Brain microvascular endothelial cell (primary cell): ENCODE data around the gene NCCRP1.

Experiments used
- DNase-seq: peaks from one replicate; pipeline ENCODE4 v3.0.0-alpha.2; 2020
- H3K27ac ChIP-seq: fragments of 250-450 bp; sonication (Bioruptor Pico); 2 replicates; pipeline ENCODE4 v1.5.1; 2020; ENCODE audit warnings: mild to moderate bottlenecking, moderate library complexity
- H3K27me3 ChIP-seq: fragments of 250-450 bp; sonication (Bioruptor Pico); replicated peaks from 2 replicates; pipeline ENCODE4 v1.5.1; 2020; ENCODE audit warnings: mild to moderate bottlenecking
- H3K36me3 ChIP-seq: fragments of 250-450 bp; sonication (Bioruptor Pico); replicated peaks from 2 replicates; pipeline ENCODE4 v1.5.1; 2020; ENCODE audit warnings: mild to moderate bottlenecking
- H3K4me3 ChIP-seq: 2 replicates; pipeline ENCODE4 v1.5.1; 2011; ENCODE audit warnings: low read depth, mild to moderate bottlenecking, control low read depth, low read length, moderate library complexity
- CTCF ChIP-seq: IDR thresholded peaks from 2 replicates; pipeline ENCODE4 v1.5.1; 2011; ENCODE audit warnings: low read depth, mild to moderate bottlenecking, moderate library complexity, low read length, control low read depth, inconsistent platforms; ENCODE audit errors: missing control alignments
- in situ Hi-C: cut with HindIII; loops from 2 replicates; pipeline ENCODE4 v1.10.0; 2017; ENCODE audit warnings: low sequenced_read_pairs, low pct_ligation_motif_present

The NCCRP1 gene

GRCh38 chr19:39166571-39167391 is 30.0 kb upstream of the NCCRP1 start:
- Histone ChIP-seq H3K27ac (no peak overlapping the region), H3K36me3 (no peaks in the 10 kb centered on the region), H3K4me3 (no peak overlapping the region), H3K27me3 (no peaks in the 10 kb centered on the region)
- in situ Hi-C loops = no loop called here
- TF ChIP-seq CTCF = no peak
- no peak for DNase-seq

GRCh38 chr19:39167461-39168257 is 29.1 kb upstream of the NCCRP1 start:
- in situ Hi-C loops = no loop called here
- H3K27ac ChIP-seq = no peak overlapping the region
- TF ChIP-seq CTCF = no peak

GRCh38 chr19:39168258-39169142 is 28.3 kb upstream of the NCCRP1 start:
- H3K36me3 ChIP-seq = no peaks in the 10 kb centered on the region
- in situ Hi-C loops = no loop called here

More at GRCh38 chr19:39167461-39168257, 29.1 kb upstream of the NCCRP1 start:
- Histone ChIP-seq H3K4me3 (no peak overlapping the region), H3K36me3 (no peaks in the 10 kb centered on the region), H3K27me3 (no peaks in the 10 kb centered on the region)
- DNase-seq = no peak

GRCh38 chr19:39169143-39169810 is 27.5 kb upstream of the NCCRP1 start:
- Histone ChIP-seq H3K27me3 (no peaks in the 10 kb centered on the region), H3K36me3 (no peaks in the 10 kb centered on the region), H3K4me3 (no peak overlapping the region), H3K27ac (no peak overlapping the region)
- no peak for TF ChIP-seq CTCF
- in situ Hi-C loops = no loop called here
- DNase-seq = no peak

More at GRCh38 chr19:39168258-39169142, 28.3 kb upstream of the NCCRP1 start:
- H3K27me3 ChIP-seq = no peaks in the 10 kb centered on the region
- H3K4me3 ChIP-seq = no peak overlapping the region
- no peak for DNase-seq
- H3K27ac ChIP-seq = no peak overlapping the region
- TF ChIP-seq CTCF = no peak

- H3K4me3 ChIP-seq = no peak overlapping the region
- H3K27me3 ChIP-seq = no peaks in the 10 kb centered on the region
- in situ Hi-C loops = no loop called here
- DNase-seq = no peak
- TF ChIP-seq CTCF = no peak
- H3K36me3 ChIP-seq = no peaks in the 10 kb centered on the region
- no peak overlapping the region for H3K27ac ChIP-seq
These were observed 26.2 kb upstream of the NCCRP1 start for GRCh38 chr19:39170386-39171231.
